Measurements from ENCODE around the gene STK39. TPM values are rescaled to one million over a fixed set of nuclear protein-coding genes. Genes with fewer than 3 reads are reported as not detected.
A peak's percentile ranks its signal among the peaks of the same experiment; 100 is the strongest.
"Not testable (repeated sequence)": the region's sequence is repeated elsewhere in the genome, so short reads cannot be mapped to it uniquely, and the experiment has no call there.

Gene STK39
- polyA plus RNA-seq, 3 donors, result 30.4 to 36.0 (median 34.7) TPM

GRCh38 chr2:168084288-168084687 is 163.1 kb downstream of the STK39 start:
- no peak for DNase-seq (ENCODE audit: extremely low read depth in 1 of 11, low read depth in 9 of 11, low spot score in 4 of 11)

GRCh38 chr2:168081452-168081851 is 165.9 kb downstream of the STK39 start:
- not testable (repeated sequence) for DNase-seq (ENCODE audit: extremely low read depth in 1 of 11, low read depth in 9 of 11, low spot score in 4 of 11)

GRCh38 chr2:168079236-168079635 is 168.2 kb downstream of the STK39 start:
- no peak for DNase-seq (ENCODE audit: extremely low read depth in 1 of 11, low read depth in 9 of 11, low spot score in 4 of 11)

DNA sequence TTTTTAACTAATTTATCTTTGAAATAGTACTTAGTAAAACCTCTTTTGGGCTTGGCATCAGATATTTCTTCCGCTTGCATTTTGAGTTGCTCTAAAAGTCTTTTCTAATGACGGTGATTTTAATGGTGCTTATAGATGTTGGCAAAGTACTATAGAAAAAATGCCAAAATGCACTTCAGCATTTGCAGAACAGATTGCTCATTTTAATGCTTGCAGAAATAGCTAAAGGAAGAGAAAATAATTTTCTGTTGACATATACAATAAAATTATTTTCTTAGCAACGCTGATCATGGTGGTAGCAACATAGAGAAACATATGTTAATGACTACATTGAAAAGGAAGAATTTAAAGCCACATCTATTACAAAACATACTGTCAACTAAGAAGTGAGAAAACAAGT is 170.7 kb downstream of the STK39 start:
- DNase-seq (ENCODE audit: extremely low read depth in 1 of 11, low read depth in 9 of 11, low spot score in 4 of 11), result no peak

- no peak for DNase-seq (ENCODE audit: extremely low read depth in 1 of 11, low read depth in 9 of 11, low spot score in 4 of 11)
These were observed 171.9 kb downstream of the STK39 start for GRCh38 chr2:168075446-168075845.

GRCh38 chr2:168072626-168073303 is 174.6 kb downstream of the STK39 start:
- no peak for DNase-seq (ENCODE audit: extremely low read depth in 1 of 11, low read depth in 9 of 11, low spot score in 4 of 11)

DNA sequence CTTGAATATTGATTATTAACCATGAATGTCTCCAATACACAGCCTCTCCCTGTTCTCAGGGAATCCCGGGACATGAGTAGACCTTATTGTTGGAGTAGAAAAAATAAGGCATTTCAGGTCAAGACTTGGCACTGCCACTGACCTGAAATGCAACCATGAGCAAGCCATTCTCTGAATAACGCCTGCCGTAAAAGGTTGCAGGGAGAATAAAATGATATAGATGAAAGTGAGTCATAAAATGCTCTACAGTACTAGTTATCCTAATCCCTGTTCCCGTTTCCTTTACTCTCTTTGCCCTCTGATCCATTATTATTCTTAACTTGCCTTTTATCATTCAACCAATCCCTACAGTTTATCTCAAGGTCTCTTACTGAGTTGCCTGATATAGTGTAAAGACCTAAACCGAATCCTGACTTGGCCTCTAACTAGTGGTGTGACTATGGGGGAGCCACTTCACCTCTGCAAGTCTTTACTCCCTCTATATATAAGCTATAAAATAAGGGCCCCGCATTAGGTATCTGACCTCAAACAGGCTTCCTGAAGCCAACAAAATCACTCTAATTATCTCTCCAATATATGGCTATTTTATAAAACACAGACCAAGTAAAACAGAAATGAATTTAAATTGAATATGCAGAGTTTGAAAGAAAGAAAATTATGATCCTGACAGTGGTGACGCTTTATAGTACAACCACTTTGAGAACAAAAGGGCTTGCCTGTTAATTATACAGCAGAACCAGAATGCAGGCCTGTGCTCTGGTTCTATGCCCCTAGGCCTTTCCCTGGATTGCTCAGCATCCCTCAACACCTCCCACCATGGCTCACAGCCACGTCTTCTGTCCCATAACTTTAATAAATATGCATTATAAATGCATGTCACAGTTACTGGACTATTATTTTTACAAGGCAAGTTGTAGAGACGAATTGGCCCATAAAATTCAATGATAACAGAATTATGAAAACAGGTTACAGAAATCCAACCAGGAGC is 183.1 kb downstream of the STK39 start:
- DNase-seq (ENCODE audit: extremely low read depth in 1 of 11, low read depth in 9 of 11, low spot score in 4 of 11), result no peak

GRCh38 chr2:168062936-168063335 is 184.5 kb downstream of the STK39 start:
- DNase-seq (ENCODE audit: extremely low read depth in 1 of 11, low read depth in 9 of 11, low spot score in 4 of 11), result no peak

DNA sequence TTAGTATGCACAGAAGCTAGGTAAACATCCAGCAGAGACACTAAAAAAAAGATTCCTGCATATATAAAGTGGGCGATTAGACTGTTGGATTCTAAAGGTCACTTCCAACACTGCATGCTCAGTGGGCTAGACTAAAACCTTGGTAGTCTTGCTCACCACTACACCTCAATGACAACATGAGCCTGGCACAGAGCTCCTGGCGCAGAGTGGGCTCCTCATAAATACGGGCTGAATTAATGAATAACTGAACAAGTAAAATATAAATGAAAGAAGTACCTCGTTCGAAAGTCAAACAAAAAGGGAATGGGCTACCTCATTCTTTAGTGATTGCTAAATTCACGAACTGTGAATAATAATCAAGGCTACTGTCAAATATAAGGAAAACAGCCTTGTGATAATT is 185.3 kb downstream of the STK39 start:
- no peak for DNase-seq (ENCODE audit: extremely low read depth in 1 of 11, low read depth in 9 of 11, low spot score in 4 of 11)

GRCh38 chr2:168060986-168061750 is 186.2 kb downstream of the STK39 start:
- DNase-seq (ENCODE audit: extremely low read depth in 1 of 11, low read depth in 9 of 11, low spot score in 4 of 11), result no peak

- no peak for DNase-seq (ENCODE audit: extremely low read depth in 1 of 11, low read depth in 9 of 11, low spot score in 4 of 11)
These were observed 187.6 kb downstream of the STK39 start for GRCh38 chr2:168059758-168060157.

DNA sequence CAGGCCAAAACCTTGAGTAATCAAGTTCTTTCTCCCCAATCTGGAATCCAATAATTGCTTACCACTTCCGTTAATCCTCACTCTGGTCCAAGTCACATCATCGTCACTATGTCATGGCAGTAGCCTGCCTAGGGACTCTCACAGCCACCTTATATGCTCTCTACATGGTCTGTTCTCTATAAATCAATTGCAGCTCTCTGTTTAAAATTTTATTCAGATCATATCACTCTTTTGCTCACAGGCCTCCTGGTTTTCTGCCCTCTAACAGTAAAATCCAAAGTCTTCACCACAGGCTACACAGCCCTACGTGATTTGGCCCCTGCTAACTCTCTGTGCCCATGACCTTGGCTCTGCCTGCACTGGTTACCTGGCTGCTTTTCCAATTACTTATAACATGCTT is 188.7 kb downstream of the STK39 start:
- DNase-seq (ENCODE audit: extremely low read depth in 1 of 11, low read depth in 9 of 11, low spot score in 4 of 11), result no peak

GRCh38 chr2:168056242-168056787 is 191.1 kb downstream of the STK39 start:
- DNase-seq (ENCODE audit: extremely low read depth in 1 of 11, low read depth in 9 of 11, low spot score in 4 of 11), result no peak

DNA sequence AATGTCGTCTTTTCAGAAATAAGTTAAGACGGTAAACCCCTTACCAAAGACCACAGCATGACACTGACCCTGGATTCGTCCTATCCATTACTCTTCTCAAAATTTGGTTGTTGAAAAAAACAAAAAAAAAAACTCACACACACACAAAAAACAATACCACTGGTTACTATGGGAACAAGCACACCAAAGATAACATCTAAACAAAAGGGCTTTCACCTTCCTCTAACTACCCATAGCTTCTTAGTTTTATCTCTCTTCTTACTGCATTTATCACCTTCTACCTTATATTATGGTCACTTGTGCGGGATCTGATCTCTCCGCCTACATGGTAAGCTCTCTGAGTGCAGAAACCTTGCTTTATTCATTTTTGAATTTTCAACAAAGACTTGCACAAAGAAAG is 192.7 kb downstream of the STK39 start:
- DNase-seq (ENCODE audit: extremely low read depth in 1 of 11, low read depth in 9 of 11, low spot score in 4 of 11), result no peak

- no peak for DNase-seq (ENCODE audit: extremely low read depth in 1 of 11, low read depth in 9 of 11, low spot score in 4 of 11)
These were observed 193.7 kb downstream of the STK39 start for GRCh38 chr2:168053676-168054075.

GRCh38 chr2:168052773-168053172 is 194.6 kb downstream of the STK39 start:
- DNase-seq (ENCODE audit: extremely low read depth in 1 of 11, low read depth in 9 of 11, low spot score in 4 of 11), result no peak

GRCh38 chr2:168050377-168050776 is 197.0 kb downstream of the STK39 start:
- no peak for DNase-seq (ENCODE audit: extremely low read depth in 1 of 11, low read depth in 9 of 11, low spot score in 4 of 11)

GRCh38 chr2:168049609-168050008 is 197.8 kb downstream of the STK39 start:
- DNase-seq (ENCODE audit: extremely low read depth in 1 of 11, low read depth in 9 of 11, low spot score in 4 of 11), result no peak

DNA sequence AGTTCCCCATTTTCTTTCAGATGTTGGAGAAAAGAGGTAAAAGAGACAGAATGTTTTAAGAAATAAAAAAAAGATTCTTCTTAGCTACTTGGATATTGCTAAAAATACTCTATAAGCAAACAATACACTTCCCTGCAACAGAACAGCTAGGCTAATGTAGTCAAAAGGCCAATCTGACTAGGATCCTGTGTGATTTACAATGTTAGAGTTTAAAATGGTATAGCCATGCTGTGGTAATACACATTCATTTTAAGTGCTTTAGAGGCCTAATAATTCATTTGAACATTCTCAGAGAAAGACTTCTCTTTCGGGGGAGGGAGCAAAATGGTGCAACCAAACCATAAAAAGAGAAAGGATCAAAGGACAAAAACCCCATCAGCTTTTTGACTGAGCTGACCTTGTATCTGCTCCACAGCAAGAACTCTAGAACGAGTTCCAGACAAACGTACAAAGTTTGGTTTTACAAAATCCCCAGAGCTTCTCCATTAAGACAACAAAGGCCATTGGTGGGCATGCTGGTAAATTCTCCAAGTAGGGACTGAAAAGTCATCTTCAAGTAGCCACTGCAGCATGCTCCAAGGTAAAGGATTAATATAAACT is 200.2 kb downstream of the STK39 start:
- DNase-seq (ENCODE audit: extremely low read depth in 1 of 11, low read depth in 9 of 11, low spot score in 4 of 11), result peak in 2 of 11 donors; percentile 25 to 31

Data from renal cortex interstitium (tissue), 11 donors.